ENCODE results near the gene RECK. TPM values are rescaled to one million over a fixed set of nuclear protein-coding genes. Genes with fewer than 3 reads are reported as not detected.

The RECK gene
- total RNA-seq, 8 experiments from 2014 or later = 3.9 to 42.2 (median 8.0) TPM

- in situ Hi-C loops (cut with MboI; ENCODE audit: low pct_unique_long_range_greater_than_20kb in 2 of 9, low sequenced_read_pairs in 9 of 9, unreplicated experiment in 9 of 9) = no loop called here
- WGBS, 10 experiments = 70 to 100% (median 90%) methylated on average over 1 to 3 of the region's 3 CpGs; no CpG with 5 or more reads in 1 of the 10 experiments
- no peak for ATAC-seq (replicated peaks in 6 of 8)
- Histone ChIP-seq H3K4me1 (replicated peaks in 1 of 2) (no peaks in the 10 kb centered on the region), H3K4me3 (no peak overlapping the region), H3K27ac (no peak overlapping the region)
These were observed 51.3 kb downstream of the RECK start for GRCh38 chr9:36088020-36088419.

GRCh38 chr9:36091026-36091953 lies 54.6 kb downstream of the RECK start:
- H3K4me1 ChIP-seq (replicated peaks in 1 of 2) = no peaks in the 10 kb centered on the region
- no peak overlapping the region for H3K4me3 ChIP-seq
- in situ Hi-C loops (cut with MboI; ENCODE audit: low pct_unique_long_range_greater_than_20kb in 2 of 9, low sequenced_read_pairs in 9 of 9, unreplicated experiment in 9 of 9) = no loop called here
- peak in 1 of 8 experiments; percentile 43 for ATAC-seq (replicated peaks in 6 of 8)
- no peak overlapping the region for H3K27ac ChIP-seq
- WGBS, 10 experiments = 61 to 93% (median 81%) methylated on average over 1 to 8 of the region's 8 CpGs

- H3K27ac ChIP-seq = no peak overlapping the region
- in situ Hi-C loops (cut with MboI; ENCODE audit: low pct_unique_long_range_greater_than_20kb in 2 of 9, low sequenced_read_pairs in 9 of 9, unreplicated experiment in 9 of 9) = no loop called here
- no peak for ATAC-seq (replicated peaks in 6 of 8)
- no peak overlapping the region for H3K4me3 ChIP-seq
- no peaks in the 10 kb centered on the region for H3K4me1 ChIP-seq (replicated peaks in 1 of 2)
- WGBS, 10 experiments = 80 to 100% (median 100%) methylated on average over 1 of the region's 1 CpG; no CpG with 5 or more reads in 2 of the 10 experiments
These were observed 55.3 kb downstream of the RECK start for GRCh38 chr9:36092014-36092413.

GRCh38 chr9:36092509-36093215 lies 55.9 kb downstream of the RECK start:
- ATAC-seq (replicated peaks in 6 of 8) = no peak
- 83 to 100% (median 93%) methylated on average over 2 to 7 of the region's 9 CpGs; no CpG with 5 or more reads in 1 of the 10 experiments for WGBS, 10 experiments
- H3K27ac ChIP-seq = no peak overlapping the region
- in situ Hi-C loops (cut with MboI; ENCODE audit: low pct_unique_long_range_greater_than_20kb in 2 of 9, low sequenced_read_pairs in 9 of 9, unreplicated experiment in 9 of 9) = no loop called here
- H3K4me3 ChIP-seq = no peak overlapping the region
- H3K4me1 ChIP-seq (replicated peaks in 1 of 2) = no peaks in the 10 kb centered on the region

GRCh38 chr9:36093384-36093783 lies 56.7 kb downstream of the RECK start:
- WGBS, 10 experiments = 80 to 100% (median 90%) methylated on average over 1 to 2 of the region's 2 CpGs
- no peak for ATAC-seq (replicated peaks in 6 of 8)
- in situ Hi-C loops (cut with MboI; ENCODE audit: low pct_unique_long_range_greater_than_20kb in 2 of 9, low sequenced_read_pairs in 9 of 9, unreplicated experiment in 9 of 9) = no loop called here
- Histone ChIP-seq H3K4me3 (no peak overlapping the region), H3K4me1 (replicated peaks in 1 of 2) (no peaks in the 10 kb centered on the region), H3K27ac (no peak overlapping the region)

- H3K27ac ChIP-seq = no peak overlapping the region
- in situ Hi-C loops (cut with MboI; ENCODE audit: low pct_unique_long_range_greater_than_20kb in 2 of 9, low sequenced_read_pairs in 9 of 9, unreplicated experiment in 9 of 9) = loop anchor here in 1 of 9 experiments (25.0 kb wide), 1 partner anchor 137 kb away; the partner anchor contains the start of gene OR2S2
- peaks cover 0 to 2% of the 10 kb centered on the region in 2 donors for H3K4me1 ChIP-seq (replicated peaks in 1 of 2)
- ATAC-seq (replicated peaks in 6 of 8) = no peak
- WGBS, 10 experiments = 29 to 75% (median 67%) methylated on average over 1 of the region's 1 CpG; no CpG with 5 or more reads in 7 of the 10 experiments
- no peak overlapping the region for H3K4me3 ChIP-seq
These were observed 63.0 kb downstream of the RECK start for GRCh38 chr9:36099718-36100117.

- H3K27ac ChIP-seq = no peak overlapping the region
- in situ Hi-C loops (cut with MboI; ENCODE audit: low pct_unique_long_range_greater_than_20kb in 2 of 9, low sequenced_read_pairs in 9 of 9, unreplicated experiment in 9 of 9) = loop anchor here in 1 of 9 experiments (25.0 kb wide), 1 partner anchor 138 kb away; the partner anchor contains the start of gene OR2S2
- H3K4me3 ChIP-seq = no peak overlapping the region
- WGBS, 10 experiments = 7 to 73% (median 51%) methylated on average over 1 to 3 of the region's 3 CpGs
- peaks cover 0 to 2% of the 10 kb centered on the region in 2 donors for H3K4me1 ChIP-seq (replicated peaks in 1 of 2)
- ATAC-seq (replicated peaks in 6 of 8) = no peak
These were observed 63.8 kb downstream of the RECK start for GRCh38 chr9:36100532-36100931.

- Histone ChIP-seq H3K4me3 (no peak overlapping the region), H3K27ac (no peak overlapping the region), H3K4me1 (replicated peaks in 1 of 2) (peaks cover 0 to 2% of the 10 kb centered on the region in 2 donors)
- in situ Hi-C loops (cut with MboI; ENCODE audit: low pct_unique_long_range_greater_than_20kb in 2 of 9, low sequenced_read_pairs in 9 of 9, unreplicated experiment in 9 of 9) = loop anchor here in 1 of 9 experiments (25.0 kb wide), 1 partner anchor 140 kb away; the partner anchor contains the start of gene OR2S2
- ATAC-seq (replicated peaks in 6 of 8) = peak in 4 of 8 experiments; percentile 27 to 91 (median 64)
- WGBS, 10 experiments = 25 to 100% (median 86%) methylated on average over 1 to 4 of the region's 4 CpGs; no CpG with 5 or more reads in 1 of the 10 experiments
These were observed 65.4 kb downstream of the RECK start for GRCh38 chr9:36101916-36102741.

- Histone ChIP-seq H3K4me1 (replicated peaks in 1 of 2) (peaks cover 0 to 2% of the 10 kb centered on the region in 2 donors), H3K27ac (no peak overlapping the region), H3K4me3 (no peak overlapping the region)
- WGBS, 10 experiments = 0 to 100% (median 98%) methylated on average over 2 to 6 of the region's 10 CpGs; no CpG with 5 or more reads in 2 of the 10 experiments
- peak; percentile 69 to 99 (median 87) for ATAC-seq (replicated peaks in 6 of 8)
- in situ Hi-C loops (cut with MboI; ENCODE audit: low pct_unique_long_range_greater_than_20kb in 2 of 9, low sequenced_read_pairs in 9 of 9, unreplicated experiment in 9 of 9) = loop anchor here in 1 of 9 experiments (25.0 kb wide), 1 partner anchor 141 kb away; the partner anchor contains the start of gene OR2S2
These were observed 66.2 kb downstream of the RECK start for GRCh38 chr9:36102742-36103495.

GRCh38 chr9:36109071-36109470 lies 72.4 kb downstream of the RECK start:
- Histone ChIP-seq H3K4me3 (no peak overlapping the region), H3K4me1 (replicated peaks in 1 of 2) (peaks cover 15 to 19% of the 10 kb centered on the region in 2 donors), H3K27ac (no peak overlapping the region)
- 20 to 100% (median 95%) methylated on average over 1 to 2 of the region's 2 CpGs; no CpG with 5 or more reads in 2 of the 10 experiments for WGBS, 10 experiments
- in situ Hi-C loops (cut with MboI; ENCODE audit: low pct_unique_long_range_greater_than_20kb in 2 of 9, low sequenced_read_pairs in 9 of 9, unreplicated experiment in 9 of 9) = loop anchor here in 1 of 9 experiments (25.0 kb wide), 1 partner anchor 147 kb away; the partner anchor contains the start of gene OR2S2
- no peak for ATAC-seq (replicated peaks in 6 of 8)

GRCh38 chr9:36110434-36110833 lies 73.7 kb downstream of the RECK start:
- Histone ChIP-seq H3K4me1 (replicated peaks in 1 of 2) (peaks cover 17 to 22% of the 10 kb centered on the region in 2 donors), H3K27ac (no peak overlapping the region), H3K4me3 (no peak overlapping the region)
- no peak for ATAC-seq (replicated peaks in 6 of 8)
- in situ Hi-C loops (cut with MboI; ENCODE audit: low pct_unique_long_range_greater_than_20kb in 2 of 9, low sequenced_read_pairs in 9 of 9, unreplicated experiment in 9 of 9) = loop anchor here in 1 of 9 experiments (25.0 kb wide), 1 partner anchor 148 kb away; the partner anchor contains the start of gene OR2S2
- WGBS, 10 experiments = 33 to 100% (median 95%) methylated on average over 1 to 2 of the region's 2 CpGs; no CpG with 5 or more reads in 3 of the 10 experiments

All from motor neuron (in vitro differentiated cells).